Middle frontal gyrus (tissue), 1 donor: ENCODE data around the gene TTC7B.
"Not testable (repeated sequence)": the region's sequence is repeated elsewhere in the genome, so short reads cannot be mapped to it uniquely, and the experiment has no call there.

Experiments
- DNase-seq: peaks from one replicate; pipeline ENCODE4 v3.0.0-alpha.2; 2015; ENCODE audit warnings: low spot score; ENCODE audit errors: extremely low spot score

Gene TTC7B

DNA sequence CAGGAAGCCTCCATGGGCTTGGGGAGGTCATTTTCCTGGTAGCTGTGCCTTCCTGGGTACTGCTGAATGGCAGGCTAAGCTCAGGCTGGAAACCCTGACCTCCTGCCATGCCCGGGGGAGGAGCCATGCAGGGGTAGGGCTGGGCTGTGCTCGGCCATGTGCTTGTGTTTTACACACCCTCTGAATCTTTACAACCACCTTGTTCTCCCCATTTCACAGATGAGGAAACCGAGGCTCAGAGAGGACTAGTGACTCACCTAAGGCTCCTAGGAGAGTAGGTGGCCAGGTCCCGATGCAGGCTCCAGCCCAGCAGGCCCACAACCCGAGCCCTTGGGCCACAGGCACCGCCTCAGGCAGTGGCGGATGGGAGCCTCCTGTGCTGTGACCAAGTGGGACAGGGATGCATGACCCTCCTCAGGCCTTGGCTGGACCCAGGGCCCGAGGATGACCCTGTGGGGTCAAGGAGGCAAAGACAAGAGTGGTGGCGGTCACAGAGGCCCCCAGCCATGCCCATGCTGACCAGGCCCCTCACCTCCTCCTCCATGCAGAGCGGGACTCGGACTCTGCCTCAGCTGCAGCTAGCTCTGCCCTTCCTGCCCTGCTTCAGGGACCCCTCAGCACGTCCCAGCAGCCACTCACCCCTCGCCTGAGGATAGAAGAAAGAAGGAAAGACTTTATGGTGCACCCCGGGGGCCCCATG, 283.3 kb downstream of the TTC7B start:
- no peak for DNase-seq

DNA sequence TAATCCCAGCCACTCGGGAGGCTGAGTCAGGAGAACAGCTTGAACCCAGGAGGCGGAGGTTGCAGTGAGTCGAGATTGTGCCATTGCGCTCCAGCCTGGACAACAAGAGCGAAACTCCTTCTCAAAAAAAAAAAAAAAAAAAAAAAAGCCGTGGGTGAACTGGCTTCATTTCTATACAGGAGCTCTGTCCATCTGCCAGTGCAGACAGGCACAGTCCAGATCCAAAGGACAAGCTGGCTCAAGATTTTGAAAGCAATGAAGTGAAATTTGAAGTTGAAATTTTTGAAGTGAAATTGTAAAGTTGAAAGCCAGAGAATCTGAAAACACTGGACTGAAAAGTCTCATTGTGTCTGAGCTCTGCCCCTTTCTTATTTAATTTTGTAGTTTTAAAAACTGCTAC, 284.7 kb downstream of the TTC7B start:
- no peak for DNase-seq

DNA sequence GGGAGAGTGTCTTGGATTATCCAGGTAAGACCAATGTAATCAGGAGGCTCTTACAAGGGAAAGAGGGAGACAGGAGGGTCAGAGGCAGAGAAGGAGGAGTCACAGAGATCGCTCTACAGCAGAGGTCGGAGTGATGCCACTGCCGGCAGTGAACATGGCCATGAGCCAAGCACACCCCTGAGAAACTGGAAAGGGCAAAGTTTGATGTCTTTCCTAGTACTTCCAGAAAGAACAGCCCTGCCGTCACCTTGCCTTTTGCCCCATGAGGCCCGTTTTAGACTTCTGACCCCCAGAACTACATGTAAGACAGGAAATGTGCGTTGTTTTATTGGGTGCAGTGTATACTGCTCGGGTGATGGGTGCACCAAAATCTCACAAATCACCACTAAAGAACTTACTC, 285.7 kb downstream of the TTC7B start:
- no peak for DNase-seq

DNA sequence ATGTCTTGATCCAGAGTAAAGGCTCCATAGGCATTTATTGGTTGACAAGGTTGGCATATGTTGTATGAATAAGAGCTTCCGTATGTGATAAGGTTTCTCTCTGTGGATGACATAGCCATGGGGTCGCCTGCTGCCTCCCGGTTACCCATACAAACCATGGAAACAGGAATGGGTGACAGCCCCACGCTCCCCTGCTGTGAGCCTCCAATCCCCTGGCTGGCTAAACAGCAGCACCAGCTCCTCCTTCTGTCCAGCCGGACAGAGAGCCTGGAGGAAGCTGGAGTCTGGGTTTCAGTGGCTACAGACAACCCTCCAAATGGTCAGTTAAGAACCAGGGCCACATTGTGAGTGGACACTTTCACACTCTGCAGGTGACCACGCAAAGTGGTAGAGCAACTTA, 288.3 kb downstream of the TTC7B start:
- no peak for DNase-seq

DNA sequence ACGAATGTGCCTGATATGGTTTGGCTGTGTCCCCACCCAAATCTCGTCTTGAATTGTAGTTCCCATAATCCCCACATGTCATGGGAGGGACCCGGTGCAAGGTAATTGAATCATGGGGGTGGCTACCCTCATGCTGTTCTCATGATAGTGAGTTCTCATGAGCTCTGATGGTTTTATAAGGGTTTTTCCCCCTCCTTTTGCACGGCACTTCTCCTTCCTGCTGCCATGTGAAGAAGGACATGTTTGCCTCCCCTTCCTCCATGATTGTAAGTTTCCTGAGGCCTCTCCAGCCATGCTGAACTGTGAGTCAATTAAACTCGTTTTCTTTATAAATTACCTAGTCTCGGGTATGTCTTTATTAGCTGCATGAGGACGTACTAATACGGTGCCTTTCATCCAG, 289.7 kb downstream of the TTC7B start:
- DNase-seq, result not testable (repeated sequence)

DNA sequence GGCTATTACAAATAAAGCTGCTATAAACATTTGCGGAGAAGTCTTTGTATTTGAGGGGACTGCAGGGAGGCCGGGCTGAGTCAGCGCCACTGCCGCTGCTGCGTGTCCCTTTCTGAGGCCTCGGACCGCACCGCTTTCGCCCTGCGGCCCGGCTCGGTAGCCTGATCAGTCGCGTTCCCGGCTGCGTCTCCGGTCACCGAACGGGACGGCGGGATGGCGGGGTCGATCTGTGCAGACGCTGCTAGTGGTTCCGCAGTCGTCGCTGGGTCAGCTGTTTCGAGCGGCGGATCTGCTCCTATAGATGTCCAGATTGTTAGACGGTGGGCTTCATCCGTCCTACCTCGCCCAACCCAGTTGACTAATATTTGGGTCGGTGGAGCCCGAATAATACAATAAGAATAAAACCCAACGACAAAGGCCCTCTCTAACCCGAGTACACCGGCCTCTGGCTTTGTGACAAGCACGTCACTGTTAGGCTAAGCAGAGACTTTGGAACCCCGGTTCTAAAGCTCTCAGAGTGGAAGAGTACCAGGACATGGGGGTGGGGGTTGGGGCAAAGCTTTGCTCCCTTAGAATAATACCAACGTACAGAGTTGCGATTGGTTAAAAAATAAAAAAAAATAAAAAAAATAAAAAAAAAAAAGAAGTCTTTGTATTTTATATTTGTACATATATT, 290.7 kb downstream of the TTC7B start:
- not testable (repeated sequence) for DNase-seq

DNA sequence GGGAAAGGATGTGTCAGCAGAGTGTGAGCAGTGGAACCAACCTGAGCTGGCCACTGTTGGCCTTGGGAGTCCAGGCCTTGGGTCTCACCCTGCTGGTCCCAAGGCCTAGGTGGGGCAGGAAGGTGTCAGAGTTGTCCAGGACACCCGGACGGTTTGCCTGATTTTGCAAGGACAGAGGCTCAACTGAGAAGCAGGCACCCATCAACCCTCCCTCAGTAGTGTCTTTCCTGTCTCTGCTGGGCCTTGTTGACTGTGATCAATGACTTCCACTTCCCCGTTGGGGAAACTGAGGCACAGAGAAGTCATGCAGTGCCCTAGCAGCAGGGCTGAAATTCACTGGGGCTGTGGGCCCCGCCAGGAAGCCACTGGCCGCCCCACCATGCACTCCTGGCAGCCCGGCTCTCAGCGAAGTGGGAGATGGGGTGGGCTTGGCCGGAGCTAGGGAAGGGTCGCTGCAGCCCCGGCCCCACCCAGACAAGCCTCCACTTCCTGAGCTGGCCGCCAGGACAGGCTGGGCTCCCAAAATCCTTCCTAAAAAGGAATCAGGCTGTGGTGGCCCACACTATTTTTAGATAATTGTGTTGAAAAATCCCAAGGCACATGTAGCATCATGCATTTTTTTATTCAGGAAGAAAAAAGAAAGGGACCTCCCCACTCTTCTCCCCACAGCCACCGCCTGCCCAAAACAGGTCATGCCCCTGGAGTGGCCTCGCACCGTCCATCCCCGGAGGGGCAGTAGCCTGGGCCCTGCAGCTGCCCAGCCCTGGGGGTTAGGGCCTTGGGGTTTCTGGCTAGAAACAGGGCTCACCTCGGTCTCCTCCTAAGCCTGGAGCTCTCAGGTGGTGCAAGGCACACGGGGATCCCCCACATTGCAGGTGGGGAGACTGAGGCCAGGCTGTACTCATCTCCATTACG, 292.0 kb downstream of the TTC7B start:
- DNase-seq, result no peak

DNA sequence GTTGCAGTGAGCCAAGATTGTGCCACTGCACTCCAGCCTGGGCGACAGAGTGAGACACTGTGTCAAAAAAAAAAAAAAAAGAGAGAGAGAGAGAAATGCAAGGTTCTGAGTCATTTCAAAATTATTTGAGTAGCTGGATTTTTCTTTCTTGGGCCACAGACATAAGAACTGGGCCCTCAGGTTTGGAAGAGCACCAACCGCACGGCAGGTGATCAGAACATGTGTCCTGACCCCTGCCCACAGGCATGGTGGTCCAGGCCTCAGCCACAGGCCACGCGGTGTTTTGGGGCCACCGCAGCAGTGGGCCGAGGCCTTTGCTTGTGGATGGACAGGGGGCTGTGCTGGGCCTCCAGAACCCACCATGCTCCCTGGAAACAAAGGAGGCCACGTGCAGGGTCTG, 292.7 kb downstream of the TTC7B start:
- DNase-seq, result no peak

DNA sequence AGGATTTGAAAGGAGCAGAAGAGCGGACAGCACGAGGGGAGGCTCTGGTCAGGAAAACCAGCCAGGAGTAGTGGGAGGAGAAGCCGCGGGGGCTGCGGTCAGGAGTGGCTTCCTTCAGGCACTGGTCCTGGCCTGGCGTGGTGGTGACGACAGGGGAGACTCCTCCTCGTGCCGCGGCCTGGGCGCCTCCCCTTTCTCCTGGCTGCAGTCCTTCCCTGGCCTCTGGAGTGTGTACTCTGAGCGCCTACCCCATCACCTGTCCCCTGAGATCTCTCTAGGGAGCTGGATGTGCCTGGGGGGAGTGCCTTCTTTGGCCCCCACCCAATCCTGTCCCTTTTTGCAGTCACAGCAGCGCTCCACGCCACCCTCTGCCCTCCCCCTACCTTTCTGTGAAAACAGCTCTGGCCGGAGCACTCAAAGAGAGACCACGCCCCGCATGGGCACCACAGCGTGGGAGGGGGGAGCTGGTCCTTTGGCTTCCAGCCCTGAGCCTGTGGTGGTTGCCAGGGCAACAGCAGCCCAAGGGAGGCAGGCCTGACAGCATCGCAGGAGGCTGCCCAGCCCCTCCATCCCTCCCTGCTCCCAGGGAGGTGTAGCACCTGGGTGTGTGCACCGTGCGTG, 293.5 kb downstream of the TTC7B start:
- no peak for DNase-seq

DNA sequence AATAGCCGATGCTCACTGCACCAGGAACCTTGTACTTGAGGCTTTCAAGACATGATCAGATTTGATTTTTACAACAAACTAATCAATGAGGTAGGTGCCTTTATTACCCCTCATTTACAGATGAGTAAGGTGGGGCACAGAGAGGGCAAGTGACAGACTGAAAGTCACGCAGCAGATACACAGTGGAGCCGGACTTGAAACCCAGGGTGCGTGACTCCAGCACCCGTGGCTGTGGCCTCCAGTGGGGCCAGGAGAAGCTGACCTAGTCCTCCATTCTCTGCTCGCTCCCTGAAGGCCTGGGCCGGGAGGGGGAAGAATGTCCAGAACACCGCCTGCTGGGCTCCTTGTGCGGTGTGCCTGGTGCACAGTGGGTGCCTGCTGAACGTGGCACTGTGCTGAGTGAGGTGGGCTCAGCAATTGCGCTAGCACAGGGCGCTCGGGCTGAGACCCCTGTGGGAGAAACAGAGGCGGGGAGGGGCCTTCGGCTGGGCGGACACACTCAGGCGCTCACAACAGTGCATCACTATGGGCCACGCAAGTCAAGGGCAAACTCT, 294.2 kb downstream of the TTC7B start:
- no peak for DNase-seq

DNA sequence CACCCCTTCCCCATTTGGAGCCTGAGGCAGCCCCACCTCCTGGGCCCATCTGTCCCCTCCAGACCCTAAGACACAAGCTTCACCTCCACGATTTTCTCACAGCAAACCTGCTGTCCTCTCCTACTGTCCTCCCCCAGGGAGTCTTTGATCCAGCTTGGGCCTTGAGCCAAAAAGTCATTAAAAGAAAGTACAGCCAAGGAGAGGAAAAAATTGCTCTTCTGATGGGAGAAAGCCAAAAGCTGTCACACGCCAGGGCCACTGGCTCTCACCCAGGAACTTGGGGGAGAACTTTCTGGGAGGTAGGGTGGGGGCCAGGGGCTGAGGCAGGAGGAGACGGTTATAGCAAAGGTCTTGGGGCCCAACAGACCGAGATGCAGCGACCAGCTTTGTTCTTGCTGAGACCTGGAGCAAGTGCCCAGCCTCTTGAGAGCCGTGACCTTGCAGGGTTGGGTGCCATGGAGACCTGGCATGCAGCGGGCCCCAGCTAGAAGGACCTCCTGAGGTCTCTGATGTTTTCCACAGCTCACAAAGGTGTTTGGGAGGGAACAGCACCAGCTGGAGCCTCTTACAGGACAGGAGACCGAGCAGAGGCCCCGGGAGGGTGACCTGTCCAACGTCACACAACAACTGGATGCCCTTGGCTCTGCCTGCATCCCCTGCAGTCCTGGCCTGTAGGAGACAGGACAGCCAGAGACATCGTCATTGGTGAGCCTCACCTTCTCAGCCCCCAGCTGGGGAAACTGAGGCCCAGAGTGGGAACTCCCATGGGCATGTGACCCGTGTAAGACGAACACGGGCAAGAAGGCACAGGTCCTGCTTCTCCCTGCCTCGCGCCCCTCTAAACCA, 294.9 kb downstream of the TTC7B start:
- DNase-seq, result no peak

DNA sequence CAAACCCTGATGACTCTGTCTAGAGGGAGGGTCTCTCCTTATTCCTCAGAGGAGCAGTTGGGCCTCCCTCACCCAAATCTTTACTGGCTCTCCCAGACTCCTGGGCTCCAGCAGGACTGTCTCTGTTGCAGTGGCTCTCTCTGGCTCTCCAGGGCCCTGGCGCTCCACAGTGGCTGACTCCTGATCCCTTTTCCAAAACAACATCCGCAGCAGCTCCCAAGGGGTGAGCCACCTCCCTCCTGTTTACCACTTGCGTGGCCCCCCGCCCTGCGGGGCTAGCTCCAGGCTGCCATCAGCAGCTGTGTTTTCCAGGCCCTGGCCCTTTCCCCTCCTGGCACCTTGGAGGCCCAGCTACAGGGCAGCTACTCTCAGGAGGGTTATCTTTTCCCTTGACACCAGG, 295.9 kb downstream of the TTC7B start:
- DNase-seq, result no peak

DNA sequence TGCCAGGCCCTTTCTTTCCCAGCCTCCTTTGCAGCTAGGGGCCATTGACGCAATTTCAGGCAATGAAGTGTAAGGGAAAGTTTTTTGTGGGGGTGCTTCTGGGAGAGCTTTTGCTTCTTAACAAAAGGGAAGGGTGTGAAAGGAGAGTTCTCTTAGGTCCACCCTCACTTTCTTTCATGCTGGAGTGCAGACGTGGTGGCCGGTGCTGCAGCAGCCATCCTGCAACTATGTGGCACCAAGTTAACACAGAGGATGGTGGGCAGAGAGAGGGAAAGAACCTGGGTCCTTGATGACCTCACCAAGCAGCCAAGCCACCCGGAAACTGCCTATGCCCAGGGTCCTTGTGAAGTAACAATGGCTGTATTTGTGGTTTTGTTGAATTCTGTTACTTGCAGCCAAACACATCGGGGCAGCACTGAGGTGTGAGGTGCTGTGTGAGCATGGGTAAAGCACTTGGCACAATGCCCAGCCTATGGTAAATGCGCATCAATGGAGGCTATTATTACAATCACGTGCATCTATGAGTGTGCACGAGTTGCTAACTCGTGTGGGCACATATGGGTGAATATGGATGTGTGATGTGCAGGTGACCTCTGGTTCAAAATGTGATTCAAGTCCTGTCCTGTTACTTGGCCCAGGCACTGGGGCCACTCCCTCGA, 296.8 kb downstream of the TTC7B start:
- no peak for DNase-seq

DNA sequence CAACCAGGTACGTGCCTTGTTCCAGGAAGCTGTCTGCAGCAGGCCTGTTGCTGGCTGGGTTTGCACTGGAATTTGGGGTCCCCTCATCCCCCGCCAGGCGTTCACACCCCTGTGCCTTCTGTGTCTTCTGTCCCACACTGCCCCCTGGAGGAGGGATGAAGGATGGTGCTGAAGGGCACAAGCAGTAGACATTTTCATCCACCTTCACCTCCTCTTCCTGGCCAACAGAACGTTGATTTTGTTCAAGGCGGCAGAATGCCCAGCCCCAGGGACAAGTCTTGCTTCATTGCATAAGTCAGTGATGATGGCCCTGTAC, 297.3 kb downstream of the TTC7B start:
- DNase-seq, result no peak

DNA sequence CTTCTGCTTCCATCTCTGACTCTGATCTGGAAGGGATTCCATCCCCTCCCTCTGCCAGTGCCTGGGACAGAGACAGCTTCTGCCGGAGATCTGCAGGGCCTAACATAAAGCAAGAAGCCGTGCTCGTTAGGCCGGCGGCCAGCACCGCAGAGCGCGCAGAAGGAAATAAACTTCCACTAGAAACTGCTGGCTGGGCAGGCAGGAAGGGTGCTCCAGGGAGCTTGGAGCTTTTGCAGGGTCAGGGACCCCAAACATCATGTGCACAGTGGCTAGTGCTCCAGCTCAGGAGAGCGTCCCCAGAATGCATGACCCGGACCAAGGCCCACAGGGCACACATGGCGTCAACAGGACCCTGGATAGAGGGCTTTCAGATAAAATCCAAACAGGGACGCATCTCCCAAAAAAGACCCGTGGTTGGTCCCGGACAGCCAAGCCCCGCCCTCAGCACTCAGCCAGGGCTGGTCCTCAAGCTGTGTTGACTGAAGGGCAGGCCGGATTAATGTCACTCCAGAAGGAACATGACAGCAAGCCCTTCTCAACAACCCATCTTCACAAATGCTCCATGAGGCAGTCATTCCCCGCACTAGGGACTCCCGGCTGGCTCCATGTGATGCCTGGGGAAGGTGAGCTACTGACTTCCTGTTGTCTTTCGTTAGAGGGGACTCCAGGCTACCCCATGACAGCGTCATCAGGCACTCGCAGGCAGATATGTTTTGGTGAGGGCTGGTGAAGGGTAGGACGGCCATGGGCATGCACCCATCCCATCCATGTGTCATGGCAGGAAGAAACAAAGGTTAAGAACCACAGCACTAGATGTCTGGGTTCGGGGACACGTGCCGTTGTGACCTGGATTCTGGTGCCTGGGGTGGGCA, 297.9 kb downstream of the TTC7B start:
- DNase-seq, result no peak

DNA sequence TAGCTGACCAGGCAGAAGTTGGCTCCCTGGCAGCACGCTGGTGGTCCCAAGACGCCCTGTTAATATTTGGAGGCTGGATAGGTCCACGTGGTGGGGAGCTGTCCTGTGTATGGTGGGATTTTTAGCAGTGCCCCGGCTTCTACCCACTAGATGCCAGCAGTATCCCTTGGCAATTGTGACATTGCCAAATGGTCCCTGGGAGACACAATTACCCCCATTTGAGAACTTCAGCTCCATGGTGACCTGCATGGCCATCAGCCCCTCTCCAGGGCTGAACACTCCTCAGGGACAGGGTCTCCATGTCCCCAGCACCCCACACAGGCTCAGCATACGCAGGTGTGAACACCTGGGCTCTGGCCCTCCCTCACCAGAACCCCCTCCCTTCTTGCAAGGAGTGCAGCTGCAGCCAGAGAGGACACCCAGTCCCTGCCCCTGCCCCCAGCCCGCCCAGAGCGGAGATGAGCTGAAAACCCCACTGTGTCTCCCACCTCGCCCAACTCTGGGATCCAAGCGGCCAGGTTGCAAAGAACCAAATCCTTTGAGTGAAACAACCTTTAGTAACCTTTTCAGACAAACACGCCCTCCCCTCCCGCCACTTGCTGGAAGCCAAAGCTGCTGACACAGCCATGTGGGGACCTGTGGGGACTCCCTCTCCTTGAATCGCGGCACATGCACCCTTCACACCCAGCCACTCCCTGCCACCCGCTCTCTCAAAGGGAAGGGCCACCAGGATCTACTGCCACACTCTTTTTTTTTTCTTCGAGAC, 299.0 kb downstream of the TTC7B start:
- DNase-seq, result no peak

DNA sequence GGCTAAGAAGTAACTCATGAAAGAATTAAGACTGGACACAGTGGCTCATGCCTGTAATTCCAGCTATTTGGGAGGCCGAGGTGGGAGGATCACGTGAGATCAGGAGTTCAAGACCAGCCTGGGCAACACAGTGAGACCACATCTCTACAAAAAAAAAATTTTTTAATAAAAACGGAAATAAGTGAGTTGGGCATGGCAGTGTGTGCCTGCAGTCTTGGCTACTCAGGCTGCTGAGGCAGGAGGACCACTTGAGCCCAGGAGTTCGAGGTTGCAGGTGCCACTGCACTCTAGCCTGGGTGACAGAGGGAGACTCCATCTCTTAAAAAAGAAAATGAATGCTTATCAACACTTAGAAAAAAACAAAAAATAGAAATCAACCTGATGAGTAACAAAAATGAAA, 301.7 kb downstream of the TTC7B start:
- DNase-seq, result no peak

DNA sequence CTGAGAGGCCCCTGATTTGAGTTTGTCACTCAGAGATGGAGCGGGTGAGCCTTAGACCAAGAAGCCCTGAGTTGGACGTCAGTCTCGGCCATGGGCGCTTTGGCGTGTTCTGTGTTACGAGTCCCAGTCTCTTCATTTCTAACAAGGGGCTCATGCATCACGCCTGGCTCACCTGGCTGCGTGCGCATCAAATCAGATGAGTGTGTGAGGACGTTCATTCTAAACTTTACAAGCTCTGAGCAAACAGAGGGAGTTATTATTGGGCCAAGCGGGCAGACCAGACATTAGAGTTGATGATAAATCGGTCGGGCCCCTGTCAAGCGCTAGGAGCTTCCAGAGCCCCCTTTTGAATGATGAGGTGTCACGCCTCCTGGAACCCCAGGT, 302.2 kb downstream of the TTC7B start:
- no peak for DNase-seq
